ENCODE measurements around the gene ACBD6.

Gene ACBD6

DNA sequence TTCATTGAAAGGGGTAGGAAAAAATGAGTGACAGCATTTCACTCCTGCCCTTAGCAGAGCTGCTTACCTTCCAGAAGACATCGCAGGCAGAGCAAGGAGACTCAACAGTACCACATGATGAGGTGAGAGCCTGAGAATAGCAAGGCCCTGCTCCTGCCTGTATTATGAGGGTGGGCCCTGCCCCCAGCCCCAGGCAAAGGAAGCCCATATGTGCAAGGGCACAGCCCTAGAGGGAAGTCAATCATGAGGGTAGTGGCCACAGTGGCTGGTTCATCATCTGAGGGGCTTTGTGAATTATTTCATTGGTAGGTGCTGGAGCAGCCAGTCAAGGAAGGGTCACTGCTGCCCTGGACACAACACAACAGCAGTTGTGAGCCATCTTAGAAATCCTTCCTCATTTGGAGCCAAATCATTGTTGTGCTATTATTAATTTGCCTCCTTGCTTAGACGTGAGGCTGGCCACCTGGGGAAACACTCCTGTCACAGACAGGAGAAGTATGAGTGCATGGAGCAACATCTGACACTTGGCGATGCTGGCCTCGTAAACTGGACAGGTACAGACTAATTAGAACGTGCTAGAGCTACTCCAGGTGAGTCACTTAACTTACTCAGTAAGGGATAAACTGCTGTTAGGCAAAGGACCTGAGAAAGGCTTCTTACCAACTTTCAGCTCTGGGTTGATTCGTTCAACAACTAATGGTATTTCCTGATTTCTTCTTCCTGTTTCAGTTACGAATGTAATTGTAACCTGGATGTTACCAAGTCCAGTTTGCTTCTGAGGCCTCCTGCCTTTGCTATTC lies 22.7 kb upstream of the ACBD6 start:
- DNase-seq (ENCODE audit: low read depth, low spot score), result no peak

DNA sequence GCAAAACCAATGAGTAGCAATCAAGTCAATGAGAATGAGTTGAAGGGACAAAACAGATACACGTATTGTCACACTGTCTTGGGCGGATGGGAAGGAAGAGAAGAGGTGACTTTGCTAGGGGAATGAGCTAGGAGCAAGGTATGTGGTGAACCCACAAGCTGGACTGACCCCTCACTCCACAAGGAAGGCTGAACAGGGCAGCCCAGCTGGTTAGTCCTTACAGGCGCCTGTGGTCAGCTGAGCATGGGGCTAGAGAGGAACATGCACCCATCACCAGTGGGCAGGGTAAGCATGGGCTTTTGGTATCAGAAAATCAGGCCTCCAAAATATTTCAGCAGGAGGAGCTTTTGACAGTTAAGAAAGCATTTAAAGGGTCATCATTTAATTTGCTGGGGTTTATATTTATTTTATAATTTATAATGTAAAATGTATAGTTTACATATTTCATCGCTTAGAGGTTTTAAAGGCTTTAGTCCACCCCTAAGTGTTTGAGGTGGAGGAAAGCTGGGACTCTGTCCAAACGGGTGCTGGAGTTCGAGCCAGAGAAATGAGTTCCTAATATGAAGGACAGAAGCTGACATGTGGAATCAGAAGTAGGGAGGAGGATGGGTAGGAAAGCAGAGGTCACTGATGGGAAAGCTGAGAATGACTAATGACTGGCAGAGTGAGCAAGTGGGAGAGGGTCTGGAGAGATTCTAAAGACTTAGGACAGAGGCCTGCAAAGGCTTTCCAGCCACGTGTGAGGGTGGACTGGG lies 22.0 kb upstream of the ACBD6 start:
- DNase-seq (ENCODE audit: low read depth, low spot score), result no peak

DNA sequence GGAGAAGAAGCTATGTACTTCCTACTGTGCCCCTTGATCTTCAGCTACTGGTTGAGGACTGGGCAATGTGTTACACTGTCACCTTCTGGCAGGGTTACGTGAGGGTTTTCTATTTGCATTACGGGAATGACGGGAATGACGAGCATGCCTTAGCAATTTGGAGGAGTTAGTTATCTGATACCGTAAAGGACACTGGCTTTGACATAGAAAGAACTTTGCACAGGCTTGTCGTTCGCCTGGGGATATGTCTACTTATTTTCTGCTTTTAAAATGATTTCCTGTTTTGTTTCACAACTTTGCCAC lies 19.8 kb upstream of the ACBD6 start:
- no peak for DNase-seq (ENCODE audit: low read depth, low spot score)

DNA sequence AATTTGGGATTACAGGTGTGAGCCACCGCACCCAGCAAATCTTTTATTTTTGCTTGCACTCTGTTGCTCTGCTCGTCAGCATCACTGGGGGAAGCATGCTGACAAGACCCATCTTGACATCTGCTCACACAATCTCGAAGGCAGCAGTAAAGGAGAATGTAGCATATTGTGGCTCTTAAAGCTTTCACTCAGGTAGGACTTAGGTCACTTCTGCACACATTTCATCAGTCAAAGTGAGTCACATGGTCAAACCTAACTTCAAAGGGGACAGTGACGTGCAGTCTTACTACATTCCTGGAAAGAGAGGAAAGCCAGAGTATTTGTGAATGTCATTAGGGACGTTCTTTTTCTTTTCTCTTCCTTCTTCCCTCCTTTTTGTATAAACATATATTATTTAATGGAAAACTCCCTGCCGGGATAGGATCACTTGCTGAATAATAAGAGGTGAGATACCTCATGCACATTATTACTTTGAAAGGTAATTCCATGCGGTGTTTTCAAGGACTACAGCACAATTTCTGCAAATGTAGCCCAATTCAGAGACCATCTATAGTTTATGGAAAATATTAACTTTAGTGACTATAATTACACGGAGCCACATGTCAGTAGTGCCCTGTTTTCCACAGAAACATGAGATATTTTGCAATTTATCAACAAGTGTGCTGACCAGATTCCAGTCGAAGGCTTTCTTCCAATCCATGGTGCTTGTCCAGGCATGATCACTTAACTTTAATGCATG lies 19.3 kb upstream of the ACBD6 start:
- DNase-seq (ENCODE audit: low read depth, low spot score), result no peak

DNA sequence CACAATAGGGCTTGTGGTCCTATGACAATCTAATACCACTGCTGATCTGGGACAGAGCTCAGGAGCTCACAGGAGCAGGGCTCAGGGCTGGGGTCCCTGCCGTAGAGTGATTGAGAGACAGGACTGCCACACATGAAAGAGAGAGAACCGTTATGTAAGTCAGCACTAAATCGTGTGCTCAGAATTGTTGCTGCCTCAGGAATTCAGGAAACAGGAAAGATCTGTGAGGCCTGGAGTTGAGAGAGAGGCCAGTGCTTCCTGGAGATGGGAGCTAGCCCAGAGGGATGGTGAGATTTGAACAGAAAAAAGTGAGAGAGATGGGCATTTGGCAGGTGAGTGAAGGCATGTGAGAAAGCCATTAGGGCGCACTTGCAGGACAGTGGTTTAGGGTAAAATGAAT lies 17.5 kb upstream of the ACBD6 start:
- no peak for DNase-seq (ENCODE audit: low read depth, low spot score)

DNA sequence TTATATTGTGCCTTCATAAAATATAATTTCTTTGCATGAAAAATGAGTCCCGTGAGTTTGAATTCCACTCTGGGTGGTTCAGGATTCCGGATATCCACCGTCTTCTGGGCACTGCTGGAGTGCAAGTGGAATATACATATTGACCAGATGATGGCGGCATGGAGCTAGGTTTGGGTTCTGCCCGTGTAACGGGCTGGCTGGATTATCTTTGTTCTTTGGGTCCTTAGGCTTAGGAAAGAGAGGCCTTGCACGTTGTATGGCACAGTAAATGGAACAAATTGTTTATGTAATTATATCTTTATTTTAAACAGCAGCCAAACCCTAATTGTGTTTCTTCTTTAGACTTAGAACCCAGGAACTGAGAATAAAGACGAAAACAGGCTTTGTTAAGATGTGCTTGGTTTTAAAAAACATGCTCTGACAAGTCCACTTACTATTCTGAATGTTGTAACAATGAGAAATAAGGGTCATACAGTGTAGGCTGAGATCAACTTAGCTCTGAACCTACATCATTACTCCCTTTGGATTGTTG lies 13.5 kb upstream of the ACBD6 start:
- DNase-seq (ENCODE audit: low read depth, low spot score), result peak; percentile 25

DNA sequence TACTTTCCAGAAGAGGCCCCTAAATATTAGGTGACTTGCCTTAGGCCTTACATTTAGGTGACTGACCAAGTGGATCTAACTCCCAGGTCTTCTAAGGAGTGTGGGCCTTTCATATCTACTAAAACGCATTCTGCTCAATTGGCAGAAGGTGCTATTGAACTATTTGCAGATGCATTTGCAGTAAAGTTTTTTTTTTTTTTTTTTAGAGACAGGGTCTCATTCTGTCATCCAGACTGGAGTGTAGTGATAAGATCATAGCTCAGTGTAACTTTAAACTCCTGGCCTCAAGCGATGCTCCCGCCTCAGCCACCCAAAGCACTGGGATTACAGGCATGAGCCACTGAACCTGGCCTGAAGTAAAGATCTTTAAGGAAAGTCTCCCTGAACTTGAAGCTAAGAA lies 13.0 kb upstream of the ACBD6 start:
- no peak for DNase-seq (ENCODE audit: low read depth, low spot score)

DNA sequence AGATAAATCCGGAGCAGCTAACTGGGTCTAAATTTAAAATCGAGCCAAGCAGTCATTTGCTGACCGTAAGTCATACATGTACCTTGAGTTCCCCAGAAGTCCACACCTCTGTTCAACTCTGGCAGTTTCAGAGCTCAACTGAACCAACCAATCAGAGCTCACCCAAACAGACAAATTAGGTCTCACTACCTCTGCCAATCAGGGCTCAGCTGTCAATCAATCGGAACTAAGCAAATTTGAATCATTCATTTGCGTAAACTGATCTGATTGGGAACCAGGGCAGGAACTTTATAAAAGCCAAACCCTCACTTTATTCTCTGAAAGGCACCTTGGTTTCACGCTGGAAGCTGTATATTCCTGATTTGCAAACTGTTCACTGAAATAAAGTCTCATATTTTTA lies 11.2 kb upstream of the ACBD6 start:
- DNase-seq (ENCODE audit: low read depth, low spot score), result no peak

DNA sequence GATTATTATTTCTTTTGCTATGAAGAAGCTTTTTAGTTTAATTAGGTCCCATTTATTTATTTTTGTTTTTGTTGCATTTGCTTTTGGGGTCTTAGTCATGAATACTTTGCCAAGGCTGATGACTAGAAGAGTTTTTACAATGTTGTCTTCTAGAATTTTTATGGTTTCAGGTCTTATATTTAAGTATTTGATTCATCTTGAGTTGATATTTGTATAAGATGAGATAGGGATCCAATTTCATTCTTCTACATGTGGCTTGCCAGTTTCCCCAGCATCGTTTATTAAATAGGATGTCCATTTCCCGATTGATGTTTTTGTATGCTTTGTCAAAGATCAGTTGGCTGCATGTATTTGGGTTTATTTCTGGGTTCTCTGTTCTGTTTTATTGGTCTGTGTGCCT lies 8.5 kb upstream of the ACBD6 start:
- no peak for DNase-seq (ENCODE audit: low read depth, low spot score)

DNA sequence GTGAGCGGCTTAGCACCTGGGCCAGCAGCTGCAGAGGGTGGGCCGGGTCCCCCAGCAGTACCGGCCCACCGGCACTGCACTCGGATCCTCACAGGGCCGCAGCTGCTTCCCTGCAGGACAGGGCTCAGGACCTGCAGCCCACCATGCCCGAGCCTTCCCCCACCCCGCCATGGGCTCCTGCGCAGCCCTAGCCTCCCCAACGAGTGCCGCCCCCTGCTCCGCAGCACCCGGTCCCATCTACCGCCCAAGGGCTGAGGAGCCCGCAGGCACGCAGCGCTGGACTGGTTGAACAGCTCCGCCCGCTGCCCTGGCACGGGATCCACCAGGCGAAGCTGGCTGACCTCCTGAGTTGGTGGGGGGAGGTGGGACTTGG lies 6.3 kb upstream of the ACBD6 start:
- DNase-seq (ENCODE audit: low read depth, low spot score), result no peak

DNA sequence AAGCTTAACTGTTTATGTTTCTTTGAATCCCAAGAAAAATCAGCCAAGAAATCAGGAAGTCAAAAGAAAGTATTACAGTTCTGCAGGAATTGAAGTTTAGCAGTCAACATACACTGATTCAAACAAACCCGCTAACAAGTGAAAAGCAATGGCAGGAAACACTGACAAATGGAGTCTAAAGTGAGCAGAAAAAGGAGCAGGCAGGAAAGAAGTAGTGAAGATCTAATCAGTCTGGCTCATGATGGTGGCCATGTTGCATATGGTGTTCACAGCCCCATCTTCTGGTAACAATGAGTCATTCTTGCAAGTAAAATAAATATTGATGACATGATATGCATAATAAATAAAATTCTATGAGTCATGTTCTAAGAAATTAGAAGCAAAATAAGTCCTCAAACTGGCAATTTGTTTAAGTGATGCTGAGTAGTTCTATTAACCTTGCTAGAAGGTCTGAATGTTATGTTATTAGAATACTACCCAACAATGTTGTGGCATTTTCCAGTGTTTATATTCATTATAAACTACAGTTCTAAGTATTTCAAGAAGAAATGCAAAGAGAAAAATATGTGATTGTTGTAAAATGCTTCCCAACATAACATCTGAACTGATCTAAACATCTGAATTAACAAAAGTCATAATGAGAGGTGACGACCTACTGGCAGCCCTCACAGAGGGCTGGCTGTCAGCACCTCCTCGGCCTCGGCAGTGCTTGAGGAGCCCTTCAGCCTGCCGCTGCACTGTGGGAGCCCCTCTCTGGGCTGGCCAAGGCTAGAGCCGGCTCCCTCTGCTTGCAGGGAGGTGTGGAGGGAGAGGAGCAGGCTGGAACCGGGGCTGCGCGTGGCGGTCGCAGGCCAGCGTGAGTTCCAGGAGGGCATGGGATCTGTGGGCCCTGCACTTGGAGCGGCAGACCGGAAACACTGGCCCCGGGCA lies 5.7 kb upstream of the ACBD6 start:
- no peak for DNase-seq (ENCODE audit: low read depth, low spot score)

DNA sequence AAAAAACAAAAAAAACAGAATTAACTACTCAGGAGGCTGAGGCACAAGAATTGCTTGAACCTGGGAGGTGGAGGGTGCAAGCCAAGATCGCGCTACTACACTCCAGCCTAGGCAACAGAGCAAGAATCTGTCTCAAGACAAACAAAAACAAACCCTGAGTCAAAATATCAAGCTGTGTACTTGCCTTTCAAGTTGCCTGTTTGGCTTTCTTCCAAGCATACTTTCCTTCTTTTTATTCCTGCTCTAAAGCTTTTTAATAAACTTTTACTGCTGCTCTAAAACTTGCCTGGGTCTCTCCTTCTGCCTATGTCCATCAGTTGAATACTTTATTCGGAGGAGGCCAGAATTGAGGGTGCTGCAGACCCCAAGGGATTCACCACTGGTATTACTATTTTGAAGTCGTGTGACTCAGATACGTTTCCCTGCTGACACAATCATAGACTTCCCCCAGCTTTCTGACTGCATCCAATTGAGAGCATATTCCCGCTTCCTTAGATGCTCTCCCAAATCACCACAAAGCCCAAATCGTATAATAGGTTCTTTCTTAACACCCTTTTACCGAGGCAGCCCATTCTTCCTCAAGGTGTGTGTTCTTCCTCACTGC lies 3.5 kb upstream of the ACBD6 start:
- no peak for DNase-seq (ENCODE audit: low read depth, low spot score)

DNA sequence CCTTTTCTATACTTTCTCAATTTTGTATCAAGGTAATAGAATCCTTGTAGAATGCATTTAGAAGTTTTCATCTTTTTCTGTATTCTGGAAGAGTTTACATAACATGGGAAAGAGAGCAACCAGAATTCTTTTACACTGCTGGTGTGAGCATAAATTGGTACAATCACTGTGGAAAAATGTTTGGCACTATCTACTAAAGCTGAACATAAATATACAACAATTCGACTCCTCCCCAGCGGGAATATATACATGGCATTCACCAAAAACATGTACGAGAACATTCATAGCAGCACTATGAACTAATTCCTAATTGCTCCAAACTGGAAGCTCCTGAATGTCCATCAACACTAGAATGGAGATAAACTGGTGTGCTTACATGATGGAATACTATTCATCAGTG lies 1.8 kb upstream of the ACBD6 start:
- DNase-seq (ENCODE audit: low read depth, low spot score), result no peak

DNA sequence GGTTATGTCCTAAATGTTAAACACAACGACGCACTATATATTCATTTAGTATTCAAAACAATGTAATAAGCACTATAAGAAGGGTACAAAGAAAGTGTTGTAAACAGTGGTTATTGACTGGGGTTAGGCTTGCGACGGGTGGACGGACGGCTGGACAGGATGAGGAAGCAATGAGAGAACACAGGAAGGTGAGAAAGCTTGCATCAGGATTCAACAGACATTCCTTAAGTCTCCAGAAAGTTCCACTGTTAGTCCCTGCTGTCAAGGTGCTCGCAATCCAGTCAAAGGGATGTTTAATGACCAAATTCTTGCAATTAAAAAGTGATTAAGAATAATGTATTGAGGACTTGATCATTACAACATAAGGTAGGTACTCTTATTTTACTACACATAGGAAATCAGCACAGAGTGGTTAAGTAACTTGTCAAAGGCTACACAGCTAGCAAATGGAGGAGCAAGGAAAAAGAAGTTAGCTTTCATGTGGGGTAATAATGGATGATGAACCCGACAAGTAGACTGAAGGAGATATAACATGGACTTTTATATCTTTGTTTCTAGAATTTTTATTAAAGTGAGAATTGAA lies 994 bp upstream of the ACBD6 start:
- no peak for DNase-seq (ENCODE audit: low read depth, low spot score)

DNA sequence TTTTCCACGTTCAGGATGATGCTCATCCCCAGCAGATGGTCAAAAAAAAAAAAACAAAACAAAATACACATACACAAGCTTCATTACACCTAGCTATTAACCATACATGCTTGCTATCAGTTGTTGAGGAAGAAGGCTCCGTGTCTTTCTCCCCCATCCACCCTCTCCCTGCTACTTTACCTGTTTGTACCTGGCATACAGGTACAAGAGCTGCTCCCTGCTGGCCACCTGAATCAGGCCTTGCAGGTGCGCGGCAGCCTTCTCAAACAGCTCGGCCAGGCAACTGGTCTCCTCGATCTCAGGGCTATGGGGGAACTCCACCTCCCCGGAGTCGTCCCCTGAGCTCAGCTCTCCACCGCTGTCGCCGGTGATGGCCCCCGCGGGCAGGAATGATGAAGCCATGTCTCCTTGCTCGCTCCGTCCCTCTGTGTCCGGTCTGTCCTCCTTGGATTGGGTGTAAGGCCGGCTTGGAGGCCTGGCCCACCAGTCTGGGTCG lies 464 bp downstream of the ACBD6 start:
- DNase-seq (ENCODE audit: low read depth, low spot score), result peak; percentile 10

DNA sequence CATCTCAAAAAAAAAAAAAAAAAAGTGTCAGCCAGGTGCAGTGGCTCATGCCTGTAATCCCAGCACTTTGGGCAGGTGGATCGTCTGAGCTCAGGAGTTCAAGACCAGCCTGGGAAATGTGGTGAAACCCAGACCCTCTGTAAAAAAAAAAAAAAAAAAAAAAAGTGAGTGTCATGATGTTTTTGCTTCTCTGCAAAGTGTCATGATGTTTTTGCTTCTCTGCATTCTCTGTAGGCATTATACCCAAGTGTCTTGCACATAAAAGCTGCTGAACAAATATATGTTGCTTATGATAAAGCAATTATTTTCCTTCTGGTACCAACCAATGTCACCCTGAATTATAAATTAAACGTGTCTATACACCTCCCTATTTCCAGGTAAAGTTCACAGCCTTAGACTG lies 1.7 kb downstream of the ACBD6 start:
- DNase-seq (ENCODE audit: low read depth, low spot score), result no peak

DNA sequence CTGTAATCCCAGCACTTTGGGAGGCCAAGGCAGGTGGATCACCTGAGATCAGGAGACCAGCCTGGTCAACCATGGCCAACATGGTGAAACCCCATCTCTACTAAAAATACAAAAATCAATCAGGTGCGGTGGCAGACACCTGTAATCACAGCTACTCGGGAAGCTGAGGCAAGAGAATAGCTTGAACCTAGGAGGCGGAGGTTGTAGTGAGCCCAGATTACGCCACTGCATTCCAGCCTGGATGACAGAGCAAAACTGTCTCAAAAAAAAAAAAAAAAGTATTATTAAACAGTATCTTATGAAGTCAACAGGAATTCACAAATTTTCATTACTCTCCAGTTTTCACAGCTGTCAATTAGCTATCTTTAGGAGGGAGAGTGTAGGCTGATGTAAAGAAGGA lies 3.8 kb downstream of the ACBD6 start:
- no peak for DNase-seq (ENCODE audit: low read depth, low spot score)

DNA sequence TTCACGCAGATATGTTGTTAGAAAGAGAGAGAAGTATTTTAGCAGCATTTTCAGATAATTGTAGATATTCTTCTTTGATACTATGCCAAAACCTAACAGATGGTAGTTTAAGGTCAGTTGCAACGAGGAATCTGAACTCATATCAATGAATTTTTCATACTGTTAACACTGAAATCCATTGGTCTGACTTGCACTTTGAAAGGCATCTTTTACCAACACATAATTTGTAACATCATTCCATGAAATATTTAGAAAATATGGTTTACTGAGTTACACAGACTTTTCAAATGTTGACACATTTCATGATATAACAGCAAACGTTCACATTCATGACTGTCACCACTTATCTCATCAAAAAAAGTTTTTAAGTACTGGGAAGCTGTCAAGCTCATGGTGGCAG lies 4.6 kb downstream of the ACBD6 start:
- DNase-seq (ENCODE audit: low read depth, low spot score), result no peak

DNA sequence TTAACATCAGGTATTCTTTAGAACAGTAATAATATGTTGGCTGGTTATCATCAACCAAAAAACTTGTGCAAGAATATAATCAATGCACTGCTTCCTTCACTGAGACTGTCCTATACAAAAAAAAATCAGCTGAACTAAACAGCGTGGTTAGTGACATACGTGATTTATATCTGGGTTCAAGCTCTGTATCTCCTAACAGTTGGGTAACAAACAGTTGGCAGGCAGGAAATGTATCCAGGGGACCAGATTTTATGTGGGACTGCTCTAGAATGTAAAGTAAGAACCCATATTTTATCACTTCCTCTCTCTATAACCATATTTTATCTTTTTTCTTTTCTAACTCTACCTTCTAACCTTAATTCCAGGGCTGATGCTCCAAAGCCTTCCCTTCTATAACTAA lies 8.0 kb downstream of the ACBD6 start:
- no peak for DNase-seq (ENCODE audit: low read depth, low spot score)

DNA sequence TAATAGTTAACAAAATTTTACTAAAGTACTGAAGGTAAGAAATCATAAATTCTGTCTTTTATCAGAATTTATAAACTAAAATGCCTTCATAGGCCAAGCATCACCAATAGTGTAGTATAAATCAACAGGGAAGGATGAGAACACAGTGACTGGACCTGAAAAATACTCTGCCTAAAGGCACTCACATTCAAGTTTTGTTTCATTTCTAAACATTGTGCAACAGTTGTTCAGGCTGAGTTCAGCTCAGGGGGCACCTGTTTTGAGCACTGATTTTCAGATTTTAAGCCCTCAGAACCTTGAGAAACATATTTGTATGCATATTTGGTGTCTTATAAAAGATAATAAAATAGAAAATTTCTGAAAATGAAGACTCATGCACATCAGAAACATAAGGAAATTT lies 12.4 kb downstream of the ACBD6 start:
- DNase-seq (ENCODE audit: low read depth, low spot score), result no peak

DNA sequence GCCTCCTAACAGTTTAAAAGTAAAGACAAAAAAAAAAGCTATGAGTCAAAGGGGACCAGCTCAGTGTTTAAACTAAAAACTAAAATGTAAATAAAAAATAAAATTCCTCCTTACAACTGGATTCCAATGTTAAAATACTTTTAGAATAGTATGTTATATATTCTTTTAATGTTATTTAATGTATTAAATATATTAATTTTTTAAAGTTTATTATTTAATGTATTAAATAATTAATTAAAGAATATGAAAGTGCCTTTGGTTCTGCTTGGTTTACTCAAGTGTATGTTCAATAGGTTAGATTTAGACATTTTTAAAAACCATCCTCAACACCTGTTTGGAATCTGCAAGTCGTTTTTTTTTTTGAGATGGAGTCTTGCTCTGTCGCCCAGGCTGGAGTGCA lies 13.1 kb downstream of the ACBD6 start:
- DNase-seq (ENCODE audit: low read depth, low spot score), result no peak
